Iris pigment epithelial cell (primary cell): Measurements from ENCODE around the gene PCDHGB6.
A peak's percentile ranks its signal among the peaks of the same experiment; 100 is the strongest.
"Not testable (repeated sequence)": the region's sequence is repeated elsewhere in the genome, so short reads cannot be mapped to it uniquely, and the experiment has no call there.

ENCODE experiments used
- DNase-seq: peaks from one replicate; pipeline ENCODE4 v3.0.0-alpha.2; 2011; ENCODE audit warnings: low read depth

Gene PCDHGB6

GRCh38 chr5:141407790-141408505 is at the start of gene PCDHGB6:
PCDHGB6 (plus strand) TSS chr5:141408021; CDS start chr5:141408203, 182 bp downstream.
- DNase-seq: peak; percentile 41

DNA sequence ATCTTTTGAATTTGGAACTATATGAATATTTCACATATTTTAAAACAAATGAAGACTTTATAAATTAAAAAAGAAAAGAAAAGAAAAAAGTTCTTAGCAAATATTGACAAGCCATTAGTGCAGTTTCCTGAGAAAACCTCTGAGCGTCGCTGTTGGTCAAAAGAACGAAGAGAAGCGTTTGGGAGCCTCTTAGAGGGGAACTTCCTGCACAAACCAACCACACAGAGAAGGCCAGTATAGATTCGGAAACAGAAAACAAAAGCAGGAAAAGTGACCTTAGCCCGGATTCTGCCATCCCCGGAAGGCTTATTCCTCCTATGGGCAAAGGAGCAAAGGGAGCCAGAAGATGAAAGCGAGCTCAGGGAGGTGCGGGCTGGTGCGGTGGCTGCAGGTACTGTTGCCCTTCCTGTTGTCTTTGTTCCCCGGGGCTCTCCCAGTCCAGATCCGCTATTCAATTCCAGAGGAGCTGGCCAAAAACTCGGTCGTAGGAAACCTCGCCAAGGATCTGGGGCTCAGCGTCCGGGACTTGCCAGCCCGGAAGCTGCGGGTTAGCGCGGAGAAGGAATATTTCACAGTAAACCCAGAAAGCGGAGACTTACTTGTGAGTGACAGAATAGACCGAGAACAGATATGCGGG is 47.9 kb upstream of the PCDHGB6 start, which contains the start of gene PCDHGB2:
Gene PCDHGB2 (plus strand): TSS at position 205 of the 637 bp plus-strand sequence. CDS start 142 bp downstream, at position 347.
- DNase-seq: peak; percentile 26

DNA sequence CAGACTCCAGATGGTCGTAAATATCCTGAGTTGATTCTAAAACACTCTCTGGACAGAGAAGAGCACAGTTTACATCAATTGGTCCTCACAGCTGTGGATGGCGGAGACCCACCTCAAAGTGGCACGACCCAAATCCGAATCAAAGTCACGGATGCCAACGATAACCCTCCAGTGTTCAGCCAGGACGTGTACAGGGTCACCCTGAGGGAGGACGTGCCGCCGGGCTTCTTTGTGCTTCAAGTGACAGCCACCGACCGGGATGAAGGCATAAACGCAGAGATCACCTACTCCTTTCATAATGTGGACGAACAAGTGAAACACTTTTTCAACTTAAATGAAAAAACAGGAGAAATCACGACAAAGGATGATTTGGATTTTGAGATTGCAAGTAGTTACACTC is 47.1 kb upstream of the PCDHGB6 start:
- no peak for DNase-seq

GRCh38 chr5:141362719-141363118 is 45.1 kb upstream of the PCDHGB6 start:
- no peak for DNase-seq

GRCh38 chr5:141363952-141364660 is 43.7 kb upstream of the PCDHGB6 start, which contains the start of gene PCDHGA5:
PCDHGA5 (plus strand) TSS chr5:141364162; CDS start chr5:141364331, 169 bp downstream.
- no peak for DNase-seq

- no peak for DNase-seq
These were observed 41.6 kb upstream of the PCDHGB6 start for GRCh38 chr5:141366016-141366896.

GRCh38 chr5:141369994-141370848 is 37.6 kb upstream of the PCDHGB6 start, which contains the start of gene PCDHGB3:
PCDHGB3 (plus strand) TSS chr5:141370242; CDS start chr5:141370395, 153 bp downstream.
- peak; percentile 64 for DNase-seq

- DNase-seq: no peak
These were observed 36.0 kb upstream of the PCDHGB6 start for GRCh38 chr5:141371572-141372475.

DNA sequence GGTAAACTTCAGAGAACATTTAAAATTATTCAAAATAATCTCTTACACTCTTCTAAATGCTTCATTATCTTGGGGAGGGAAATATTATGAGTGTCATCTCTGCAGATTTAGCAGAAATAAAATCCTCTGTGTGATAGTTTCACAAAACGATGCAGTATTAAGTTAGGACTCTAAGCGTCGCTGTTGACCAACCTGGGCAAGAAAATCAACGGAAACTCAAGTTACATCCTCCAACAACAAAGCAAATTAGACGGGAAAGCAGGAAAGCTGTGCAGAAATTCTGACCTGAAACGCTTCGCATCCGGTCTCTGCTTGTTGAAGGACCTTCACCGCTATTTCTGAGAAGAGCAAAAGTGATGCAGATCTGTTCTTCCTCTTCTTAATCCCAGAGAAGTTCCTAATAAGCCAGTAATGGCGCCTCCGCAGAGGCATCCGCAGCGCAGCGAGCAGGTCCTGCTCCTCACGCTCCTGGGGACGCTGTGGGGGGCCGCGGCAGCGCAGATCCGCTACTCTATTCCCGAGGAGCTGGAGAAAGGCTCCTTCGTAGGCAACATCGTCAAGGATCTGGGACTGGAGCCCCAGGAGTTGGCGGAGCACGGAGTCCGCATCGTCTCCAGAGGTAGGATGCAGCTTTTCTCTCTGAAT is 34.0 kb upstream of the PCDHGB6 start, which contains the start of gene PCDHGA6:
Gene PCDHGA6 (plus strand): TSS at position 219 of the 645 bp plus-strand sequence. CDS start 193 bp downstream, at position 412.
- peak; percentile 31 for DNase-seq

DNA sequence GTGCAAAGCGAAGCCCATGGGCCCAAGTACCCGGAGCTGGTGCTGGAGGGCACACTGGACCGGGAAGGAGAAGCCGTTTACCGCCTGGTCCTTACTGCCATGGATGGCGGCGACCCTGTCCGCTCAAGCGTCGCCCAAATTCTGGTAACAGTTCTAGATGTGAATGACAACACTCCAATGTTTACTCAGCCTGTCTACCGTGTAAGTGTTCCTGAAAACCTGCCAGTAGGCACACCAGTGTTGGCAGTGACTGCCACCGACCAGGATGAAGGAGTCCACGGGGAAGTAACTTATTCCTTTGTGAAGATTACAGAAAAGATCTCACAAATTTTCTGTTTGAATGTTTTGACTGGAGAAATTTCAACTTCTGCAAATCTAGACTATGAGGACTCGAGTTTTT is 33.2 kb upstream of the PCDHGB6 start:
- no peak for DNase-seq

DNA sequence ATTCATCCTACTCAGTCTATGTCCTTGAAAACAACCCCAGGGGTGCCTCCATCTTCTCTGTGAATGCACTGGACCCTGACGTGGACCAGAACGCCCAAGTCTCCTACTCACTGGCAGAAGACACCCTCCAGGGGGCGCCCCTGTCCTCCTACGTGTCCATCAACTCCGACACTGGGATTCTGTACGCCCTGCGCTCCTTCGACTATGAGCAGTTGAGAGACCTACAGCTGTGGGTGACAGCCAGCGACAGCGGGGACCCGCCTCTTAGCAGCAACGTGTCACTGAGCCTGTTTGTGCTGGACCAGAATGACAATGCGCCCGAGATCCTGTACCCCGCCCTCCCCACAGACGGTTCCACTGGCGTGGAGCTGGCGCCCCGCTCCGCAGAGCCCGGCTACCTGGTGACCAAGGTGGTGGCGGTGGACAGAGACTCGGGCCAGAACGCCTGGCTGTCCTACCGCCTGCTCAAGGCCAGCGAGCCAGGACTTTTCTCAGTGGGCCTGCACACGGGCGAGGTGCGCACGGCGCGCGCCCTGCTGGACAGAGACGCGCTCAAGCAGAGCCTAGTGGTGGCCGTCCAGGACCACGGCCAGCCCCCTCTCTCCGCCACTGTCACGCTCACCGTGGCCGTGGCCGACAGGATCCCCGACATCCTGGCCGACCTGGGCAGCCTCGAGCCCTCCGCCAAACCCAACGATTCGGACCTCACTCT is 32.2 kb upstream of the PCDHGB6 start:
- DNase-seq: not testable (repeated sequence)

DNA sequence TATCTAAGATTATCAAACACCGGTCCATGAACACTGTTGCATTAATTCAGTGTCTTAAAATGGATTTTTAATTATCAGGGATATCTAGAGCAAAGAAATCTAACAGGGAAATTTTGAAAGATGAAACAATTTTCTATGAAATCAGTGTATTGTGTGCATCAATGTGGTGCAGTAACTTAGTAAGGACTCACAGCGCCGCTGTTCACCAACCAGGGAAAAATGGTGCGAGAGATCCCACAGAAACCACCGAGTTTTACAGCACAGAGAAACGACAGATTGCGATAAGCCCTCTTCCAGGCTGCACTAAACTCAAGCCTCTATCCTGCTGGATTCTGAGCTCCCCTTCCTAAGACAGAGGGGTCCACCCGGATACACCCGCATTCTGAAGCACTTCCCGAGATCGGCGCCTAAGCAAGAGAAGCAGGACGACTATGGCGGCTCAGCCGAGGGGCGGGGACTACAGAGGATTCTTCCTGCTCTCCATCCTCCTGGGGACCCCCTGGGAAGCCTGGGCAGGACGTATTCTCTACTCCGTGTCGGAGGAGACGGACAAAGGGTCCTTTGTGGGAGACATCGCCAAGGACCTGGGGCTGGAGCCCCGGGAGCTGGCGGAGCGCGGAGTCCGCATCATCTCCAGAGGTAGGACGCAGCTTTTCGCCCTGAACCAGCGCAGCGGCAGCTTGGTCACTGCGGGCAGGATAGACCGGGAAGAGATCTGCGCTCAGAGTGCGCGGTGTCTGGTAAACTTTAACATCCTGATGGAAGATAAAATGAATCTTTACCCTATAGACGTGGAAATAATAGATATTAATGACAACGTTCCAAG is 25.1 kb upstream of the PCDHGB6 start, which contains the start of gene PCDHGA7:
Gene PCDHGA7 (plus strand): TSS at position 274 of the 826 bp plus-strand sequence. CDS start 158 bp downstream, at position 432.
- DNase-seq: peak; percentile 53

GRCh38 chr5:141383345-141383744 is 24.5 kb upstream of the PCDHGB6 start:
- no peak for DNase-seq

GRCh38 chr5:141384471-141385267 is 23.2 kb upstream of the PCDHGB6 start:
- no peak for DNase-seq

DNA sequence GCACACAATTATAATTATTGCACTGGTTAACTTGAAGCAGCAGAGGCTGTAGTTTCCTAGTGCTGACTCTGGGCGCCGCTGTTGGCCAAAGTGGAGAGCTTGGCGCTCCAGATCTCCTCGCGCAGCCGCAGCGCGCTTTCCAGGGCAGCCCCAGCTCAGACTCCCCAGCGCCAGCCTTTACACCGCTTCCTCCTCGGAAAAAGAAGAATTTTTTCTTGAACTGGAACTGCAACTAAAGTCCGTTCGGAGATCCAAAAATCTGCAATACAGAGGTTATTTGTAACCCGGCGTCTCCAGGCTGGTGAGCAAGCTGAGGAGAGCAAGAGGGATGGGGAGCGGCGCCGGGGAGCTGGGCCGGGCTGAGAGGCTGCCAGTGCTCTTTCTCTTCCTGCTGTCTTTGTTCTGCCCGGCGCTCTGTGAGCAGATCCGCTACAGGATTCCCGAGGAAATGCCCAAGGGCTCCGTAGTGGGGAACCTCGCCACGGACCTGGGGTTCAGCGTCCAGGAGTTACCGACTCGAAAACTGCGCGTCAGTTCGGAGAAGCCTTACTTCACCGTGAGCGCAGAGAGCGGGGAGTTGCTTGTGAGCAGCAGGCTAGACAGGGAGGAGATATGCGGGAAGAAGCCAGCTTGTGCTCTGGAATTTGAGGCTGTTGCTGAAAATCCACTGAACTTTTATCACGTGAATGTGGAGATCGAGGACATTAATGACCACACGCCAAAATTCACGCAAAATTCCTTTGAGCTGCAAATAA is 20.1 kb upstream of the PCDHGB6 start, which contains the start of gene PCDHGB4:
Gene PCDHGB4 (plus strand): TSS at position 142 of the 755 bp plus-strand sequence. CDS start 187 bp downstream, at position 329.
- peak; percentile 54 for DNase-seq
